ENCODE results near the gene BAHD1. TPM values are rescaled to one million over a fixed set of nuclear protein-coding genes. Genes with fewer than 3 reads are reported as not detected.
"Not testable (repeated sequence)": the region's sequence is repeated elsewhere in the genome, so short reads cannot be mapped to it uniquely, and the experiment has no call there.

The BAHD1 gene
- total RNA-seq, 1 experiment from 2014 or later, result 40.6 TPM

DNA sequence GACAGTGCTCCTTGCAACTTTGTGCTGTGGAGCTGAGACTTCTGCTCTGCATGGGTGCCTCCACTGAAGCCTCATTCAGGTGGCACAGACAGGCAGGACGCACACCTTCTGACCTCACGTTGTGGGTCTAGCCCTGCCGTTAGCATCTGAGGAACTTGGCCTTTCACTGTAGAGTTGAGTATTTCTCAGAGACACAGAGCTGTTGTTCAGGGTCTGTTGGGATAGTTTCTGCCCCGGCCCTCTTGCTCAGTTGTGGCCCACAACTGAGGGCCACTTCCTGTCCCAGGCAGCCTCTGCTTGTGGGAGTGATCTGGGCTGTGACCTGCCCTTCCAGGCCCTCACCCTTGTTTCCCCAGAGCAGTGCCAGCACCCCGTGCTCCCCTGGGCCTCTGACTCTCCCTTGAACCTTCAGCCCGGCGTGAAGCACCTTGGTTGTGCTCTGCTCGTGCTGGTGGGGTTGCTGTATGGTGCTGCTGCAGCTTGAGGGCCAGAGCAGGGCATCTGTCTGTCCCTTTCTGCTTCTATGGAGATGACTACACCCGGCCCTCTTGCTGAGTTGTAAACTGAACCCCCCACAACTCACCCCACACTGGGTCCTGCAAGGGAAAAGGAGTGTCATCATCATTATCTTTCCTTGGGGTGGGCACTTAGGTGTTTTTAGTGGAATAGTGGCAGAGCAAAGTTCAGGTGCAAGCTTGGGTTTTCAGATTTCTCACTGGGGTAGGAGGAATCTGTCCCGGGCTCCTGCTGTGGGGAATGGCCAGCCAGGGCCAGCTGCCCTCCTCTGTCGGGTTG is 11.7 kb downstream of the BAHD1 start:
- Histone ChIP-seq H3K27me3 (ENCODE audit: control insufficient read depth, insufficient read depth, low read length) (no peaks in the 10 kb centered on the region), H3K4me3 (ENCODE audit: low read depth in 2 of 2, low read length in 2 of 2) (no peak overlapping the region), H3K36me3 (ENCODE audit: control insufficient read depth, insufficient read depth, low read length) (no peaks in the 10 kb centered on the region), H3K9me3 (ENCODE audit: control insufficient read depth, insufficient read depth, low read depth, low read length) (no peaks in the 10 kb centered on the region), H3K27ac (ENCODE audit: low read length) (no peak overlapping the region), H3K4me1 (ENCODE audit: control insufficient read depth, insufficient read depth, low read length) (peaks cover 42% of the 10 kb centered on the region)
- ChIA-PET POLR2A (no interaction called here), CTCF (no interaction called here)
- DNase-seq (ENCODE audit: low read depth, low spot score) (no peak), ATAC-seq (peak; percentile 15; the same call in 1 of the 2 replicates)
- no peak for TF ChIP-seq CTCF (IDR thresholded peaks at IDR 0.05)
- no peak for TF ChIP-seq TCF7L2 (IDR thresholded peaks at IDR 0.05; ENCODE audit: low read depth, low read length)
- TF ChIP-seq SIN3A (IDR thresholded peaks at IDR 0.05; ENCODE audit: borderline replicate concordance, insufficient read depth, low read depth, low read length), result no peak
- TF ChIP-seq, protein P1, sequence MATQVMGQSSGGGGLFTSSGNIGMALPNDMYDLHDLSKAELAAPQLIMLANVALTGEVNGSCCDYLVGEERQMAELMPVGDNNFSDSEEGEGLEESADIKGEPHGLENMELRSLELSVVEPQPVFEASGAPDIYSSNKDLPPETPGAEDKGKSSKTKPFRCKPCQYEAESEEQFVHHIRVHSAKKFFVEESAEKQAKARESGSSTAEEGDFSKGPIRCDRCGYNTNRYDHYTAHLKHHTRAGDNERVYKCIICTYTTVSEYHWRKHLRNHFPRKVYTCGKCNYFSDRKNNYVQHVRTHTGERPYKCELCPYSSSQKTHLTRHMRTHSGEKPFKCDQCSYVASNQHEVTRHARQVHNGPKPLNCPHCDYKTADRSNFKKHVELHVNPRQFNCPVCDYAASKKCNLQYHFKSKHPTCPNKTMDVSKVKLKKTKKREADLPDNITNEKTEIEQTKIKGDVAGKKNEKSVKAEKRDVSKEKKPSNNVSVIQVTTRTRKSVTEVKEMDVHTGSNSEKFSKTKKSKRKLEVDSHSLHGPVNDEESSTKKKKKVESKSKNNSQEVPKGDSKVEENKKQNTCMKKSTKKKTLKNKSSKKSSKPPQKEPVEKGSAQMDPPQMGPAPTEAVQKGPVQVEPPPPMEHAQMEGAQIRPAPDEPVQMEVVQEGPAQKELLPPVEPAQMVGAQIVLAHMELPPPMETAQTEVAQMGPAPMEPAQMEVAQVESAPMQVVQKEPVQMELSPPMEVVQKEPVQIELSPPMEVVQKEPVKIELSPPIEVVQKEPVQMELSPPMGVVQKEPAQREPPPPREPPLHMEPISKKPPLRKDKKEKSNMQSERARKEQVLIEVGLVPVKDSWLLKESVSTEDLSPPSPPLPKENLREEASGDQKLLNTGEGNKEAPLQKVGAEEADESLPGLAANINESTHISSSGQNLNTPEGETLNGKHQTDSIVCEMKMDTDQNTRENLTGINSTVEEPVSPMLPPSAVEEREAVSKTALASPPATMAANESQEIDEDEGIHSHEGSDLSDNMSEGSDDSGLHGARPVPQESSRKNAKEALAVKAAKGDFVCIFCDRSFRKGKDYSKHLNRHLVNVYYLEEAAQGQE (IDR thresholded peaks at IDR 0.05; ENCODE audit: insufficient read depth in 1 of 2, low read depth in 2 of 2, low read length in 1 of 2), result no peak
- TF ChIP-seq POLR2AphosphoS5 (IDR thresholded peaks at IDR 0.05; ENCODE audit: low read depth, low read length), result no peak
- no TSS peak for BruUV-seq (replicated peaks)
- in situ Hi-C loops (cut with HindIII; ENCODE audit: low pct_unique_long_range_greater_than_20kb, low sequenced_read_pairs), result no loop called here
- intact Hi-C loops (cut with micrococcal nuclease; ENCODE audit: unreplicated experiment), result no loop called here

GRCh38 chr15:40453941-40454340 is 13.2 kb downstream of the BAHD1 start:
- H3K36me3 ChIP-seq (ENCODE audit: control insufficient read depth, insufficient read depth, low read length); CTCF ChIA-PET; DNase-seq (ENCODE audit: low read depth, low spot score); BruUV-seq (replicated peaks); H3K27ac ChIP-seq (ENCODE audit: low read length); H3K4me3 ChIP-seq (ENCODE audit: low read depth in 2 of 2, low read length in 2 of 2); H3K9me3 ChIP-seq (ENCODE audit: control insufficient read depth, insufficient read depth, low read depth, low read length); H3K27me3 ChIP-seq (ENCODE audit: control insufficient read depth, insufficient read depth, low read length); ATAC-seq; intact Hi-C loops (cut with micrococcal nuclease; ENCODE audit: unreplicated experiment); in situ Hi-C loops (cut with HindIII; ENCODE audit: low pct_unique_long_range_greater_than_20kb, low sequenced_read_pairs): not testable (repeated sequence)
- POLR2A ChIA-PET, result interaction anchor here (0.5 kb wide), 1 partner anchor 10 kb away, joined by 3 read pairs; no protein-coding TSS in a partner anchor
- peaks cover 42% of the 10 kb centered on the region for H3K4me1 ChIP-seq (ENCODE audit: control insufficient read depth, insufficient read depth, low read length)

- no TSS peak for BruUV-seq (replicated peaks)
- Histone ChIP-seq H3K4me3 (ENCODE audit: low read depth in 2 of 2, low read length in 2 of 2) (no peak overlapping the region), H3K27ac (ENCODE audit: low read length) (peak overlapping the region; percentile 48; the same call in 1 of the 2 replicates), H3K36me3 (ENCODE audit: control insufficient read depth, insufficient read depth, low read length) (no peaks in the 10 kb centered on the region), H3K4me1 (ENCODE audit: control insufficient read depth, insufficient read depth, low read length) (peaks cover 39% of the 10 kb centered on the region), H3K27me3 (ENCODE audit: control insufficient read depth, insufficient read depth, low read length) (no peaks in the 10 kb centered on the region), H3K9me3 (ENCODE audit: control insufficient read depth, insufficient read depth, low read depth, low read length) (no peaks in the 10 kb centered on the region)
- DNase-seq (ENCODE audit: low read depth, low spot score), result no peak
- in situ Hi-C loops (cut with HindIII; ENCODE audit: low pct_unique_long_range_greater_than_20kb, low sequenced_read_pairs), result no loop called here
- 0 out of 2 replicates have a peak, but pooled peaks have one; percentile 24 for ATAC-seq
- ChIA-PET CTCF (interaction anchor here (0.6 kb wide), 1 partner anchor 115 kb away, joined by 3 read pairs; no protein-coding TSS in a partner anchor), POLR2A (interaction anchor here (0.6 kb wide), 1 partner anchor 1232 kb away, joined by 3 read pairs; no protein-coding TSS in a partner anchor)
- intact Hi-C loops (cut with micrococcal nuclease; ENCODE audit: unreplicated experiment), result no loop called here
- TF ChIP-seq POLR2AphosphoS5 (IDR thresholded peaks at IDR 0.05; ENCODE audit: low read depth, low read length) (no peak), CTCF (IDR thresholded peaks at IDR 0.05) (no peak), TCF7L2 (IDR thresholded peaks at IDR 0.05; ENCODE audit: low read depth, low read length) (no peak)
These were observed 14.2 kb downstream of the BAHD1 start for GRCh38 chr15:40454904-40455391.

All from Panc1 (cell line).